ENCODE data around the gene NRCAM. TPM values are rescaled to one million over a fixed set of nuclear protein-coding genes. Genes with fewer than 3 reads are reported as not detected.

The NRCAM gene
- total and polyA plus RNA-seq, 2 donors (not counting 1 experiment from before 2014, with no cell fraction given): 0.75 to 4.6 TPM

GRCh38 chr7:108421720-108422331 is 34.4 kb downstream of the NRCAM start:
- DNase-seq (no peak), ATAC-seq (ENCODE audit: low read depth) (no peak)
- Histone ChIP-seq H3K36me3 (replicated peaks in 1 of 2; ENCODE audit: control extremely low read depth in 1 of 2, control insufficient read depth in 1 of 2, extremely low read depth in 1 of 2, insufficient read depth in 2 of 2, low read length in 1 of 2) (no peaks in the 10 kb centered on the region), H3K27ac (ENCODE audit: low read length in 2 of 2) (no peak overlapping the region), H3K27me3 (replicated peaks in 1 of 4; ENCODE audit: control extremely low read depth in 1 of 4, control insufficient read depth in 3 of 4, insufficient read depth in 4 of 4, low read length in 3 of 4) (peaks cover 0 to 37% (median 23%) of the 10 kb centered on the region in 4 experiments), H3K79me2 (ENCODE audit: control insufficient read depth, insufficient read depth, low read length) (no peaks in the 10 kb centered on the region), H3K9me3 (ENCODE audit: control extremely low read depth in 1 of 3, control insufficient read depth in 2 of 3, insufficient read depth in 1 of 3, low read length in 2 of 3) (no peaks in the 10 kb centered on the region), H3K4me2 (replicated peaks; ENCODE audit: low read depth, low read length, poor library complexity, severe bottlenecking) (no peak overlapping the region), H3K4me3 (ENCODE audit: control extremely low read depth in 1 of 5, extremely low read depth in 1 of 5, insufficient read depth in 1 of 5, low read depth in 2 of 5, low read length in 4 of 5) (no peak overlapping the region), H3K4me1 (ENCODE audit: control insufficient read depth in 2 of 2, insufficient read depth in 2 of 2, low read length in 2 of 2) (peaks cover 10 to 28% of the 10 kb centered on the region in 2 donors), H2AFZ (ENCODE audit: insufficient read depth, low read depth, low read length, poor library complexity, severe bottlenecking) (no peak overlapping the region), H3K9ac (ENCODE audit: low read length) (no peak overlapping the region), H4K20me1 (ENCODE audit: control insufficient read depth, insufficient read depth, low read length, poor library complexity, severe bottlenecking) (no peaks in the 10 kb centered on the region)
- WGBS (ENCODE audit: insufficient coverage): 40% methylated on average over 2 of the region's 3 CpGs
- TF ChIP-seq CTCF (IDR thresholded peaks at IDR 0.05) (no peak), EZH2 (IDR thresholded peaks at IDR 0.05; ENCODE audit: borderline replicate concordance, insufficient read depth, low read depth, low read length, poor library complexity, severe bottlenecking) (no peak)
- peaks cover 27% of the 10 kb centered on the region for H3K4me1 Mint-ChIP-seq
- ChIA-PET POLR2A (no interaction called here), CTCF (interaction anchor here (1.1 kb wide), 1 partner anchor 31 kb away, joined by 3 read pairs; no protein-coding TSS in a partner anchor)
- H3K27me3 Mint-ChIP-seq: peaks cover 24% of the 10 kb centered on the region
- intact Hi-C loops (cut with micrococcal nuclease): no loop called here
- H3K9me3 Mint-ChIP-seq (ENCODE audit: insufficient read depth): no peaks in the 10 kb centered on the region
- no peak overlapping the region for H3K4me3 Mint-ChIP-seq
- no peak overlapping the region for H3K27ac Mint-ChIP-seq

All from B cell (primary cell).